Activated T-cell treated with anti-CD3 and anti-CD28 coated beads for 24 hours (primary cell): ENCODE data around the gene SMARCA1.

Experiments
- DNase-seq: peaks from one replicate; pipeline ENCODE4 v3.0.0-alpha.2; 2020; ENCODE audit warnings: low read depth

SMARCA1 gene

GRCh38 chrX:129461801-129462456, 61.4 kb downstream of the SMARCA1 start:
- DNase-seq = no peak

GRCh38 chrX:129452523-129452922, 70.8 kb downstream of the SMARCA1 start:
- no peak for DNase-seq

DNA sequence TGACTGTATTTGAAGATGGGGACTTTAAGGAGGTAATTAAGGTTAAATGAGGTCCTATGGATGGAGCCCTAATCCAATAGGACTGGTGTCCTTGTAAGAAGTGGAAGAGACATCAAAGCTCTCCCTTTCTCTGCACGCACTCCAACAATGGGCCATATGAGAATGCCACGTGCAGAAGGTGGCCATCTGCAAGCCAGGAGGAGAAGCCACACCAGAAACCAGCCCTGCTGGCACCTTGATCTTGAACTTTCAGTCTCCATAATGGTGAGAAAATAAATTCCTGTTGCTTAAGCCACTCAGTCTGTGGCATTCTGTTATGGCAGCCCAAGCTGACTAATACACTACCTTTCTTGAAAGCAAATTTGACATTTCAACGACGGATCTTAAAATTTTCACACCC, 73.2 kb downstream of the SMARCA1 start:
- no peak for DNase-seq

- no peak for DNase-seq
Observed at GRCh38 chrX:129449148-129449547, 74.1 kb downstream of the SMARCA1 start.

GRCh38 chrX:129445436-129445835, 77.9 kb downstream of the SMARCA1 start:
- no peak for DNase-seq

- DNase-seq = no peak
Observed at GRCh38 chrX:129433945-129434344, 89.3 kb downstream of the SMARCA1 start.

DNA sequence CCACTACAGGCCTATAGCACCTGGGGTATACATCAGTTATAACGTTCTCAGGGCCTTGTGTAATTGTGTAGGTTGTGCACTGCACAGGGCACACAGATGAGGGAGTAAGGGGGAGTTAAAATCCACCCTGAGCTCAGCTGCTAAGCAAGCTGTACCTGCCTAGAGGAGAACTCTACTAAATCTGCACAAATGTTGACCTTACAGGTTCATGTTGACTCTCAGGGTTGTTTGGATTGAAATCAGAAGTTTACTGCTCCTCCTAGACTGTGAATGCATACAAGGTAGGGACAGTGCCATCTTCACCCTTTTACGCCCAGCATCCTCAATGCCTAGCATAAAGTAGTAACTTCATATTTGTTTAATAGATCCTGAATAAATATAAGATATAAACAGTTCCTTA, 89.8 kb downstream of the SMARCA1 start:
- no peak for DNase-seq

DNA sequence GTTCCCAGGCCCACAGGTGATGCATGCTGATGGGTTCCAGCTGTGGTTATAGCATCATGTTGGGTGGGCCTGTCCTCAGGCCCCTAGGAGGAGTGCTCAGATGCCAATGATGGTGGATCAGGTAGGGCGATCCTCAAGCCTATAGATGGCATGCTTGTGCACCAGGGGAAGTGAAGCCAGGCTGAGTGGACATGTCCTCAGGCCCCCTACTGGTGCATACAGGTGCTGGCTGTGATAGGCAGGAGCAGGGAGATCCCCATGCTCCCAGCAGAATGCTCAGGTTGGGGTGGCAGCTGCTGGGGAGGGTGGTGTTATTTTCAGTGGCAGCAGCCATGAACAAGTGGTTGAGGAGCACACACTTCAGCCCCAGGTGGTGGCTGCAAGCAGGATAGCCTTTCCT, 96.0 kb downstream of the SMARCA1 start:
- no peak for DNase-seq

DNA sequence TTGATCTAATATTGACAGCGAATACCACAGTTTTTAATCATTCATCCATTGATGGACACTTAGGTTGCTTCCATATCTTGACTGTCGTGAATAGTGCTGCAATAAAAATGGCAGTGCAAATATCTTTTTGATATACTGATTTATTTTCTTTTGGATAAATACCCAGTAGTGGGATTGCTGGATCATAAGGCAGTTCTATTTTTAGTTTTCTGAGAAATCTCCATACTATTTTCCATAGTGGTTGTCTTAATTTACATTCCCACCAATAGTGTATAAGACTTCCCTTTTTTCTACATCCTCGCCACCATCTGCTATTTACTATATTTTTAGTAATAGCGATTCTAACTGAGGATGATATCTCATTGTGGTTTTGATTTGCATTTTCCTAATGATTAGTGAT, 100.1 kb downstream of the SMARCA1 start:
- DNase-seq = no peak

GRCh38 chrX:129404670-129405008, 118.7 kb downstream of the SMARCA1 start:
- DNase-seq = no peak

DNA sequence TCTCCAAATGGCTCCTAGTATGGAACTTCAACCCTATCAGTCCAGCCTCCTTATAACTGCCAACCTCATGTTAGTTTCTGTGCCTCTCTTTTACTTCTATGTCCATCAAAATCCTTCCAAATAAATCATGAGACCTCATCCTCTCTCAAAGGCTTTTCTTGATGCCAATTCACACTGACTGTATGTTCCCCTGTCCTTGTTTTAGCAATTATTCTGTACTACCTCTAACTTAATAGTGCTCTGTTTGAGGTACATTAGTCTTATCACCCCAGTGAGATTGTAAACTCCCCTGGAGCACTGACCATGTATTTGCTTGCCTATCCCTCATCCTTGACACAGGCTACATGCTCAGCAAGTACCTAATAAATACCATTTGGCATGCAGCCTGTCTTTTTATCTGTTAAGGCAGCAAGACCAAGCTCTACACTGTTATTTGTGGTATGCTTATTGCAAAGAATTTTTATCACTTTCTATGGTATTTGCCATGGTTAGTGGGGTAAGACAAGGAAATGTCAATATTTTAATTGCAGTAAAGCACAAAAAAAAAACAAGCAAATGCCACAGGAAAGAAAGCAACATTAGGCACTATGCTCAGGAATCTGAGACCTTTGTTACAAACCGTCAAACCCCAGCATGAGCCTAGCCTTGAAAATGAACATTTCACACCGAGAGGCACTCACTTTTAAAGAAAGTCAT, 119.2 kb downstream of the SMARCA1 start:
- no peak for DNase-seq
